GM23248 (cell line): Measurements from ENCODE around the gene HMX3. TPM values are rescaled to one million over a fixed set of nuclear protein-coding genes. Genes with fewer than 3 reads are reported as not detected.

ENCODE experiments used
- DNase-seq: peaks from one replicate; pipeline ENCODE4 v3.0.0-alpha.2; 2015
- H2AFZ ChIP-seq: fragments of 200-600 bp; sonication (generic); 2 replicates; pipeline ENCODE4 v1.6.1; 2016; ENCODE audit warnings: antibody characterized with exemption
- H3F3A ChIP-seq: fragments of 200-600 bp; sonication (generic); 2 replicates; pipeline ENCODE4 v1.6.1; 2016; ENCODE audit warnings: mild to moderate bottlenecking, antibody characterized with exemption, mixed run types; ENCODE audit not compliant: insufficient read depth
- H3K27ac ChIP-seq: fragments of 200-600 bp; sonication (generic); 2 replicates; pipeline ENCODE4 v1.5.1; 2016; ENCODE audit warnings: mild to moderate bottlenecking
- H3K27me3 ChIP-seq: fragments of 200-600 bp; sonication (generic); replicated peaks from 2 replicates; pipeline ENCODE4 v1.6.1; 2016; ENCODE audit warnings: mild to moderate bottlenecking; ENCODE audit not compliant: insufficient read depth
- H3K36me3 ChIP-seq: fragments of 200-600 bp; sonication (generic); 2 replicates; pipeline ENCODE4 v1.6.1; 2016; ENCODE audit warnings: low read depth, mild to moderate bottlenecking
- H3K4me1 ChIP-seq: fragments of 200-600 bp; sonication (generic); 2 replicates; pipeline ENCODE4 v1.6.1; 2016; ENCODE audit warnings: mild to moderate bottlenecking; ENCODE audit not compliant: insufficient read depth
- H3K4me2 ChIP-seq: fragments of 200-600 bp; sonication (generic); one replicate; pipeline ENCODE4 v1.6.1; 2016; ENCODE audit warnings: mild to moderate bottlenecking; ENCODE audit not compliant: unreplicated experiment
- H3K4me3 ChIP-seq: fragments of 200-600 bp; sonication (generic); 2 replicates; pipeline ENCODE4 v1.5.1; 2016; ENCODE audit warnings: mild to moderate bottlenecking
- H3K79me2 ChIP-seq: fragments of 200-600 bp; sonication (generic); 2 replicates; pipeline ENCODE4 v1.6.1; 2016; ENCODE audit warnings: mild to moderate bottlenecking; ENCODE audit not compliant: insufficient read depth
- H3K9ac ChIP-seq: fragments of 200-600 bp; sonication (generic); 2 replicates; pipeline ENCODE4 v1.6.1; 2016; ENCODE audit warnings: mild to moderate bottlenecking
- H3K9me2 ChIP-seq: fragments of 200-600 bp; sonication (generic); 2 replicates; pipeline ENCODE4 v1.6.1; 2016; ENCODE audit warnings: mixed run types, mild to moderate bottlenecking, moderate library complexity; ENCODE audit not compliant: insufficient read depth
- H3K9me3 ChIP-seq: fragments of 200-600 bp; sonication (generic); one replicate; pipeline ENCODE4 v1.6.1; 2017; ENCODE audit warnings: low read depth
- H4K20me1 ChIP-seq: fragments of 200-600 bp; sonication (generic); 2 replicates; pipeline ENCODE4 v1.6.0; 2016; ENCODE audit not compliant: insufficient read depth
- EZH2 ChIP-seq: fragments of 200-600 bp; sonication (generic); IDR thresholded peaks from 2 replicates; pipeline ENCODE4 v1.6.1; 2018; ENCODE audit warnings: antibody characterized with exemption, mild to moderate bottlenecking; ENCODE audit not compliant: insufficient read depth, poor library complexity, severe bottlenecking
- EZH2phosphoT487 ChIP-seq: fragments of 200-600 bp; sonication (generic); IDR thresholded peaks from 2 replicates; pipeline ENCODE4 v1.6.1; 2018; ENCODE audit warnings: antibody characterized with exemption, moderate library complexity, mild to moderate bottlenecking, low read depth; ENCODE audit not compliant: insufficient read depth
- WGBS, 2 experiments: methylation state at CpG; one replicate each; pipeline ENCODE4 v1.1.6; 2015 to 2017; ENCODE audit warnings: low lambda C conversion rate in 2 of 2, low coverage in 1 of 2; ENCODE audit errors: missing lambda C conversion rate in 2 of 2; 5-methylcytosine and 5-hydroxymethylcytosine counted together
- in situ Hi-C: fragments of 300-500 bp; cut with MboI; formaldehyde crosslinking; loops from 2 replicates; pipeline ENCODE4 v1.15.0; 2020
- polyA plus RNA-seq: library from polyadenylated mRNA; unstranded; fragments of >200 nt; fragmentation: Nextera tagmentation; extraction: Ambion mirVana; gene quantifications from 2 replicates; pipeline ENCODE4 v1.2.1, GENCODE V29; 2016
- total RNA-seq: library from RNA; depleted of rRNA; stranded (reverse); fragments of >200 nt; shearing (Covaris generic); gene quantifications from 2 replicates; pipeline ENCODE4 v1.2.3, GENCODE V29; 2014; rRNA removed

Gene HMX3
- total RNA-seq: not detected in 2 replicates
- polyA plus RNA-seq: not detected in 2 replicates

DNA sequence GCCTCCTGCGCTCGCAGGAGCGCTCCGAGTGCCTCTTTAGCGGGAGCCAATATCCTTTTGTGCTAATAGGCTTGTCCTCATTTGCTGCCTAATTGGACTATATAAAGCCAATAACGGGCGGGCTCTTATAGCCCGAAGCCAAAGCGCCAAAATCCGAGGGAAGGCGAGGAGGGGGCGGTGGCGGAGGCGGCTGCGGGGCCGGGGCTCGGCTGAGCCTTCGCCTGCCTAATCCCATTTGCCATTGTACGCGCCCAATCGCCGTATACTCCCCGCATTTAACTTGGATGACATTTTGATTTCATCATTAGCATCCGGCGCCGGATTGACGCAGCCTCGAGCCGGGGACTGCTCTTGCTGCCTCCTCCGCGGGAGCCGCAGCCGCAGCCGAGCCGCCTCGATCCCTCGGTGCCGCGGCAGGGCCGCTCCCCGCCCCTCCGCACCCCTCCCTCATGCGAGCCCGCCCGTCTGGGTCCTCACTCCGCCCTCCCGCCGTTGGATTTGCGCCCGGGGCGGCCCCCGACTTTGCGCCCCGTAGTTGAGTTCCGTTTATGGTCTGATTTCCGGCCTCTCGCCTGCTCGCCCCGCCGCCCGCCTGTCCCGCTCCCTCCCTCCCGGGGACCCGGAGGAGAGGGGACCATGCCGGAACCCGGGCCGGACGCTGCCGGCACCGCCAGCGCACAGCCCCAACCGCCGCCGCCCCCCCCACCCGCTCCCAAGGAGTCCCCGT lies at the start of gene HMX3:
TSS of gene HMX3 (plus strand) at position 556 of the 727 bp plus-strand sequence. CDS start at position 637, 81 bp downstream.
- Histone ChIP-seq H3K27ac (no peak within 1 kb of the TSS), H2AFZ (0 out of 2 replicates have a peak within 1 kb of the TSS, but pooled peaks have one; percentile 21), H3K27me3 (peaks cover 85% of the 10 kb centered on the region), H3K4me1 (no peaks in the 10 kb centered on the region), H3K4me2 (peak within 1 kb of the TSS; percentile 5), H4K20me1 (no peaks in the 10 kb centered on the region), H3K36me3 (no peaks in the 10 kb centered on the region), H3K9ac (no peak within 1 kb of the TSS), H3F3A (no peaks in the 10 kb centered on the region), H3K9me2 (no peaks in the 10 kb centered on the region), H3K9me3 (no peaks in the 10 kb centered on the region), H3K79me2 (no peaks in the 10 kb centered on the region), H3K4me3 (peak within 1 kb of the TSS; percentile 21; the same call in 1 of the 2 replicates)
- WGBS, 2 experiments: 5 to 6% methylated on average over 36 to 76 of the region's 76 CpGs
- peak; percentile 62 for DNase-seq
- TF ChIP-seq EZH2 (peak; percentile 99), EZH2phosphoT487 (peak; percentile 49; the same call in 1 of the 2 replicates)
- in situ Hi-C loops: loop anchor here (10.0 to 25.0 kb wide), 2 partner anchors 419 to 827 kb away; no protein-coding TSS in a partner anchor

DNA sequence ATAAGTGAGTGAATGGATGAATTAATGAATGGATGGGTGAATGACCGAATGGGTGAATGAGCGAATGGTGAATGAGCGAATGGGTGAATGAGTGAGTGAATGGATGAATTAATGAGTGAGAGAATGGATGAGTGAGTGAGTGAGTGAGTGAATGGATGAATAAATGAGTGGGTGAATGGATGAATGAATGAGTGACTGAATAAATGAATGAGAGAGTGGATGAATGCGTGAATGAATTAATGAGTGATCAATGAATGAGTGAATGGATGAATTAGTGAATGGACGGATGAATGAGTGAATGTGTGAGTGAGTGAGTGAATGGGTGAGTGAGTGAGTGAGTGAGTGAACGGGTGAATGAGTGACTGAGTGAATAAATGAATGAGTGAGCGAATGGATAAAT lies 49.5 kb upstream of the HMX3 start:
- Histone ChIP-seq H3K27me3 (no peaks in the 10 kb centered on the region), H3K4me1 (no peaks in the 10 kb centered on the region), H3K9ac (no peak overlapping the region), H3K9me3 (no peaks in the 10 kb centered on the region), H3K4me3 (no peak overlapping the region), H3K4me2 (no peak overlapping the region), H3K9me2 (no peaks in the 10 kb centered on the region), H2AFZ (no peak overlapping the region), H4K20me1 (no peaks in the 10 kb centered on the region), H3K36me3 (no peaks in the 10 kb centered on the region), H3K79me2 (no peaks in the 10 kb centered on the region), H3K27ac (no peak overlapping the region), H3F3A (no peaks in the 10 kb centered on the region)
- TF ChIP-seq EZH2: no peak
- no peak for TF ChIP-seq EZH2phosphoT487
- WGBS, 2 experiments: 55 to 65% methylated on average over 7 of the region's 7 CpGs
- DNase-seq: no peak
- in situ Hi-C loops: no loop called here

DNA sequence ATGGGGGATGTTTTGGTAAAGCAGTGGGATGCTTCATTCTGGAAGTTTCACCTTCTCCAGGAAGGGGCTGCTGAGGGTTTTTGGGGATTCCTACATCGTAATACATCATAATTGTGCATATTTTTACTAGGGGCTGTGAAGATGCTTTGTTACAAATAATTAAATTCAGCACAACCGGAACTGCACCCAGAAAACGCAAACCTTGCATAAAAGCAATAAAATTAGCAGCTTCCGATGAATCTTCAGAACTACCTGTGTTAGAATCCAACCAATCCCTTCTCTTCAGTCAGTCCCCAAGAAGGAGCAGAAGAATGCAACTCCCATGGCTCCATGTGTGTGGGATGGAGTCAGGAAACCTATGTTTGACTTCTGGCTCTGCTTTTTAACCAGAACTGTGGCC lies 48.4 kb upstream of the HMX3 start:
- H3K4me1 ChIP-seq: no peaks in the 10 kb centered on the region
- H3K36me3 ChIP-seq: no peaks in the 10 kb centered on the region
- no peak overlapping the region for H3K27ac ChIP-seq
- H3K27me3 ChIP-seq: no peaks in the 10 kb centered on the region
- no peak overlapping the region for H3K9ac ChIP-seq
- H3K4me2 ChIP-seq: no peak overlapping the region
- no peaks in the 10 kb centered on the region for H3F3A ChIP-seq
- TF ChIP-seq EZH2 (no peak), EZH2phosphoT487 (no peak)
- H3K9me3 ChIP-seq: no peaks in the 10 kb centered on the region
- 33 to 41% methylated on average over 4 of the region's 4 CpGs for WGBS, 2 experiments
- H3K9me2 ChIP-seq: no peaks in the 10 kb centered on the region
- DNase-seq: no peak
- H4K20me1 ChIP-seq: no peaks in the 10 kb centered on the region
- no peak overlapping the region for H3K4me3 ChIP-seq
- no peaks in the 10 kb centered on the region for H3K79me2 ChIP-seq
- H2AFZ ChIP-seq: no peak overlapping the region
- in situ Hi-C loops: no loop called here

DNA sequence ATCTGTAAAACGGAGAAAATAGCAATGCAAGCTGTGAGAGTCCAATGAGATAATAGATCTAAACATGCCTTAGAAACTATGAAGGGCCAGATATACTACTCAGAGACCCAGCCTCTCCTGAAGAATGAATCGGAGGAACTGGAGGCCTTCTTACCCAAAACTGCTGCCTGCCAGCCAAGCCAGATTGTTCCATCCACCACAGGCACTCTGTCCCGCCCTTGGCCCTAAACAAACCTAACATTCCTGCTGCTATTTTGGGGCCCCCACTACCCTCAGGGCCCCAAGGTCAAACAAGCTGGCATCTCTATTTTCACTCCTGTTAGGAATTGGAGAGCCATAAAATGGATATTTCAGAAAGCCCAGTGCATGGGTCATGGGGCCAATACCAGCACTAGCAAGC lies 48.0 kb upstream of the HMX3 start:
- H3K4me1 ChIP-seq: no peaks in the 10 kb centered on the region
- TF ChIP-seq EZH2phosphoT487 (no peak), EZH2 (no peak)
- in situ Hi-C loops: no loop called here

More for the DNA sequence above, 48.0 kb upstream of the HMX3 start:
- DNase-seq: no peak
- H3K9me2 ChIP-seq: no peaks in the 10 kb centered on the region
- H3K27me3 ChIP-seq: no peaks in the 10 kb centered on the region
- no peaks in the 10 kb centered on the region for H3K36me3 ChIP-seq
- no peak overlapping the region for H3K4me3 ChIP-seq
- H3K9ac ChIP-seq: no peak overlapping the region
- no peak overlapping the region for H3K4me2 ChIP-seq
- no peak overlapping the region for H2AFZ ChIP-seq
- H3K27ac ChIP-seq: no peak overlapping the region
- no peaks in the 10 kb centered on the region for H3F3A ChIP-seq
- no peaks in the 10 kb centered on the region for H3K9me3 ChIP-seq
- H3K79me2 ChIP-seq: no peaks in the 10 kb centered on the region
- H4K20me1 ChIP-seq: no peaks in the 10 kb centered on the region
- whole genome bisulfite sequencing, 2 experiments: 43 to 46% methylated on average over 3 of the region's 3 CpGs
